Adrenal gland (tissue), 12 donors: ENCODE measurements around the gene WWOX. TPM values are rescaled to one million over a fixed set of nuclear protein-coding genes. Genes with fewer than 3 reads are reported as not detected.

Source experiments
- DNase-seq, 7 donors: peaks; one replicate each; pipeline ENCODE4 v3.0.0-alpha.2; 2019 to 2020
- H3K27ac ChIP-seq, 5 donors: fragments of 200-600 bp; sonication (generic) in 4 of 5; 1 replicate in 3 of 5; 2 replicates in 2 of 5; pipeline versions ENCODE4 v1.5.1 to v1.8.0; 2016 to 2020; ENCODE audit warnings: mild to moderate bottlenecking in 1 of 5
- H3K27me3 ChIP-seq: fragments of 200-600 bp; 2 replicates; pipeline ENCODE4 v1.8.0; 2021
- H3K36me3 ChIP-seq, 2 donors: fragments of 200-600 bp; replicated peaks in 1 of 2; 1 replicate in 1 of 2; 2 replicates in 1 of 2; pipeline versions ENCODE4 v1.5.1 to v1.8.0; 2018 to 2022
- H3K4me1 ChIP-seq, 2 donors: fragments of 200-600 bp; replicated peaks in 1 of 2; 1 replicate in 1 of 2; 2 replicates in 1 of 2; pipeline versions ENCODE4 v1.5.1 to v1.8.0; 2018 to 2021
- H3K4me3 ChIP-seq, 4 donors: fragments of 200-600 bp; sonication (generic) in 3 of 4; one replicate each; pipeline ENCODE4 v1.5.1; 2016 to 2018
- H3K9me3 ChIP-seq, 3 donors: fragments of 200-600 bp; sonication (generic) in 1 of 3; replicated peaks in 1 of 3; 1 replicate in 2 of 3; 2 replicates in 1 of 3; pipeline versions ENCODE4 v1.5.1 to v1.8.0; 2016 to 2021
- CTCF ChIP-seq, 6 experiments: fragments of 450-650 bp in 4 of 6; fragments of 200-600 bp in 2 of 6; sonication (generic) in 1 of 6; IDR thresholded peaks; 1 replicate in 5 of 6; 2 replicates in 1 of 6; pipeline versions ENCODE4 v1.5.1 to v1.8.0; 2016 to 2021; ENCODE audit warnings: antibody characterized with exemption in 6 of 6, mild to moderate bottlenecking in 2 of 6, moderate library complexity in 1 of 6
- POLR2A ChIP-seq, 2 donors: fragments of 450-650 bp; IDR thresholded peaks; one replicate each; pipeline ENCODE4 v1.6.1; 2017; ENCODE audit warnings: antibody characterized with exemption in 2 of 2, mild to moderate bottlenecking in 2 of 2, moderate library complexity in 1 of 2
- WGBS, 4 donors: extraction: QIAGEN DNeasy Blood & Tissue Kit in 2 of 4; methylation state at CpG; one replicate each; pipeline versions ENCODE4 v1.1.5 to v1.1.7; 2013 to 2017; 5-methylcytosine and 5-hydroxymethylcytosine counted together
- intact Hi-C, 2 donors: fragments of 100-400 bp; cut with DNase I; formaldehyde crosslinking; loops; one replicate each; pipeline versions ENCODE4 v1.14.1 to v1.15.0; 2022 to 2023
- polyA plus RNA-seq, 3 donors: library from polyadenylated mRNA; stranded (reverse); fragments of 200-250 nt in 2 of 3; fragments of 350-450 nt in 1 of 3; fragmentation: Illumina TruSeq in 1 of 3; extraction: RNeasy Lipid Tissue Mini Kit (QIAGEN cat#74804) in 1 of 3; gene quantifications; one replicate each; pipeline ENCODE4 v1.2.3, GENCODE V29; 2013 to 2014
- total RNA-seq, 9 donors: library from RNA; depleted of rRNA in 4 of 9; stranded (reverse); fragments of >200 nt in 4 of 9; fragments of 120-200 nt in 1 of 9; fragmentation: NEBNext Ultra II Directional in 1 of 9; extraction: Animal tissue kit (Norgen Biotek cat#: 25700) in 1 of 9; gene quantifications; one replicate each; pipeline versions ENCODE4 v1.1.0 to v1.2.4, GENCODE V29; 2013 to 2023
- donor health status: healthy with polysubstance abuse.
- donor health status: Bipolar disorder and iron deficiency.
- donor health status: DM: yes; HTN: yes; CAD: no.
- donor health status: DM: no; HTN: no; CAD: no.
- donor health status: DM: no; HTN: no; CAD: no.
- donor health status: DM: yes; HTN: yes; CAD: no.

WWOX gene
- total and polyA plus RNA-seq, 12 donors: 11.8 to 74.6 (median 20.5) TPM

GRCh38 chr16:78629173-78629572 is 529.7 kb downstream of the WWOX start:
- TF ChIP-seq POLR2A (IDR thresholded peaks at IDR 0.05) (no peak), CTCF (IDR thresholded peaks at IDR 0.05) (no peak)
- intact Hi-C loops: no loop called here
- DNase-seq: no peak
- 0 to 46% (median 17%) methylated on average over 1 of the region's 1 CpG for WGBS, 4 donors
- Histone ChIP-seq H3K27ac (no peak overlapping the region), H3K4me1 (no peaks in the 10 kb centered on the region), H3K27me3 (no peaks in the 10 kb centered on the region), H3K9me3 (no peaks in the 10 kb centered on the region), H3K36me3 (no peaks in the 10 kb centered on the region), H3K4me3 (no peak overlapping the region)

GRCh38 chr16:78630102-78630501 is 530.6 kb downstream of the WWOX start:
- Histone ChIP-seq H3K27me3 (no peaks in the 10 kb centered on the region), H3K4me1 (no peaks in the 10 kb centered on the region), H3K9me3 (no peaks in the 10 kb centered on the region), H3K4me3 (no peak overlapping the region), H3K36me3 (no peaks in the 10 kb centered on the region), H3K27ac (no peak overlapping the region)
- whole genome bisulfite sequencing, 4 donors: 90 to 95% (median 94%) methylated on average over 3 of the region's 3 CpGs
- DNase-seq: no peak
- TF ChIP-seq POLR2A (IDR thresholded peaks at IDR 0.05): no peak
- no peak for TF ChIP-seq CTCF (IDR thresholded peaks at IDR 0.05)
- intact Hi-C loops: no loop called here

GRCh38 chr16:78633551-78633950 is 534.1 kb downstream of the WWOX start:
- Histone ChIP-seq H3K27me3 (no peaks in the 10 kb centered on the region), H3K9me3 (no peaks in the 10 kb centered on the region), H3K4me3 (no peak overlapping the region), H3K27ac (no peak overlapping the region), H3K4me1 (no peaks in the 10 kb centered on the region), H3K36me3 (no peaks in the 10 kb centered on the region)
- intact Hi-C loops: no loop called here
- TF ChIP-seq POLR2A (IDR thresholded peaks at IDR 0.05) (no peak), CTCF (IDR thresholded peaks at IDR 0.05) (no peak)
- no peak for DNase-seq
- WGBS, 4 donors: 83 to 86% (median 84%) methylated on average over 12 of the region's 12 CpGs

GRCh38 chr16:78635807-78636206 is 536.4 kb downstream of the WWOX start:
- Histone ChIP-seq H3K27ac (no peak overlapping the region), H3K9me3 (no peaks in the 10 kb centered on the region), H3K4me1 (no peaks in the 10 kb centered on the region), H3K36me3 (no peaks in the 10 kb centered on the region), H3K27me3 (no peaks in the 10 kb centered on the region), H3K4me3 (no peak overlapping the region)
- TF ChIP-seq CTCF (IDR thresholded peaks at IDR 0.05) (no peak), POLR2A (IDR thresholded peaks at IDR 0.05) (no peak)
- intact Hi-C loops: no loop called here
- WGBS, 4 donors: 83 to 96% (median 87%) methylated on average over 9 of the region's 9 CpGs
- DNase-seq: no peak
